ENCODE data around the gene UPF2.
"Not testable (repeated sequence)": the region's sequence is repeated elsewhere in the genome, so short reads cannot be mapped to it uniquely, and the experiment has no call there.

Gene UPF2

DNA sequence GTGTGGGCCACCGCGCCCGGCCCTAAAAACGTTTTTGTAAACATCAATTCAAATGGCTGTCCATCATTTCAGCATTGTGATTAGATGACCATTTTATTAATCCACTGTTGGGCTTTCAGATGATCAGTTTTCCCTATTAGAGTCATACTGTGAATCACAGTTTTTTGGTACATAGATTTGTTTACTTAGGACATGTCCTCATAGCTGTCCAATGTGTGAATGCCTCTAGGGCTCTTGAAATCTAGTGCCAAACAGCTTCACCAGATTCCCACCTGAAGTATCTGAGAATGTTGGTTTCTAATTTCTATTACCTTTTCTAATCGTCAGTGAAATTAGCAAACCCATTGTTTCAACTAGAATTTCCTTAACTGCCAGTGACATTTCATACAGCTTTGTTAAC lies 66.8 kb downstream of the UPF2 start:
- in situ Hi-C loops (cut with HindIII; ENCODE audit: low sequenced_read_pairs), result no loop called here

DNA sequence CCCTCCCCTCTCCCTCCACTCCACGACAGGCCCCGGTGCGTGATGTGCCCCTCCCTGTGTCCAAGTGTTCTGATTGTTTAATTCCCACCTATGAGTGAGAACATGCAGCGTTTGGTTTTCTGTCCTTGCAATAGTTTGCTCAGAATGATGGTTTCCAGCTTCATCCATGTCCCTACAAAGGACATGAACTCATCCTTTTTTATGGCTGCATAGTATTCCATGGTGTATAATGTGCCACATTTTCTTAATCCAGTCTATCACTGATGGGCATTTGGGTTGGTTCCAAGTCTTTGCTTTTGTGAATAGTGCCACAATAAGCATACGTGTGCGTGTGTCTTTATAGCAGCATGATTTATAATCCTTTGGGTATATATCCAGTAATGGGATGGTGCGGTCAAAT lies 70.1 kb downstream of the UPF2 start:
- in situ Hi-C loops (cut with HindIII; ENCODE audit: low sequenced_read_pairs), result not testable (repeated sequence)

DNA sequence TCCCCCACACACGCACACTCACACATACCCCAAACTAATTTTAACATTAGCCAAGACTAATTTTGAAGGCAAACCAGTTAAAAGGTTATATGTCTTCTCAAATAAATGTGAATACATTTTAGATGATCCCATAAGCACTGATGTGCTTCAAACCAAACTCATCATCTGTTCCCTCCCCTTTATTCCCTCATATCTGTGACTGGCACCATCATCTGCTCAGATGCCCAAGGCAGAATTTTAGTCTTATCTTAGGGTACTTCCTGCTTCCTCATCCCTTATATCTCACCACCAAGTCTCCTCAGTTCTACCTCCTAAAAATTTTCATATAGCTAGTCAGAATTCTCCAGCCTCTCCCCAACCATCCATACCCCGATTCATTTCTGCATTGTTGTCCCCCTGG lies 80.4 kb downstream of the UPF2 start:
- in situ Hi-C loops (cut with HindIII; ENCODE audit: low sequenced_read_pairs), result no loop called here

DNA sequence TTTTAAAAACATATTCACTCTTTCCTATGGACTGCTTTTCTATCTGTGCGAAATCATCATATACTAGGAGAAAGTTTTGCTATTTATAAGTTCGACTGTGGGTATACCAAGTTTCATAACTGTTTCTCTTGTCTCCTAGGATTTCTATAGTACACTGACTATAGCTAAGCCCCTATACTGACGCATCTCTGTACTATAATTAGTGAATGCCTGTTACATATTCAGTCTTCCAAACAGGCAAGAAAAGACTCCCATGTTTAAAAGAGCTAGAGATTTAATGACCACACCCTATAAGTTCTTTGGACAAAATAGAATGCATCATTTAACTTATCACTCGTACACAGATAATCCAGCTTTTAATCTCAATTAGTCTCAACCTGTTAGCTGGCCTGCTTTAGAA lies 80.8 kb downstream of the UPF2 start:
- in situ Hi-C loops (cut with HindIII; ENCODE audit: low sequenced_read_pairs), result no loop called here

DNA sequence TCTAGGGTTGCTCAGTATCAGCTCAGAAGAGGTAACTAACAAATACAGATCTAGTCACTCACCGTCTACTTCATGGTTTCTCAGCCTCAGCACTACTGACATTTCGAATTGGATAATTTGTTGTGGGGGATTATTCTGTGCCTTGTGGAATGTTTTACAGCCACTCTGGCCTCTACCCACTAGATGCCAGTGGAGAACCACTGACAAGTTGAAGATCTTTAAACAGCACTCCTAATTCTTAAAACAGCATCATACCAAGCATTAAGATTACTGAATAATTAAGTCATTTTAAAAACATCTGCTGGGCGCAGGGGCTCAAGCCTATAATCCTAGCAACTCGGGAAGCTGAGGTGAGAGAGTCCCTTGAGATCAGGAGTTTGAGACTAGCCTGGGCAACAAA lies 82.6 kb downstream of the UPF2 start:
- in situ Hi-C loops (cut with HindIII; ENCODE audit: low sequenced_read_pairs), result no loop called here

DNA sequence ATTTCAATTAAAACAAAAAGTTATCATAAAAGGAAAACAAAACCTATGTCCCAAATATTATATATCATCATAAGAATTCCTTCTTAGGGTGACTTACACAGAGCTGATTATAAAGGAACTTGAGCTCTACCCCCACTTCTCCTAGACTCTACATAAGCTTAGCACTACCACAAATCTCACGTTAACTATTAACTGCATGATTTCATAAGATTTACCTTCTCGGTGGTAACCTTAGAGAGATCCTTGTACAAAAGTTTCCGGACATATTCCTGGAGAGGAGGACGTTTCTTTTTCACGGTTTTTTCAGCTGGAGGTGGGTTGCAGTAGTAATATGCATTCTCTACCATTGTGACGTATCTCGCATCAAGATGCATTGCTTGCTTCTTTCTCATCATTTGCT lies 83.7 kb downstream of the UPF2 start:
- in situ Hi-C loops (cut with HindIII; ENCODE audit: low sequenced_read_pairs), result no loop called here

DNA sequence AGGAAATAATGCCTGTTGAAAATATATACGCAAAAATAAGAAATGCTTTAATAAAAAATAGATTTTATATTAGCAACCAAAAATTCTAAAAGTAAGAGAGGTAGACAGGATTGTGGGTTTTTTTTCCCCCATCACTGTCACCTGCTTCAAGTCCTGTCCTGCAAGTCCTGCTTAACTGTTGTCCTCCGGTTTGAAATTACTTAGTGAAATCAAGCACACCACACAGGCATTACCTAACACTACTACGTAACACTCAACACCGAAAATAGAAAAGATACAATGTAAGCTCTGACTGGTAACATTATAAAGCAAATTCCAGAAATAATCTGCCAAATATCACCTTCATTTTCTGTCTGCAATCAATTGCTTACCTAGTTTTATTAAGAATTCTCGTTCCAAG lies 90.9 kb downstream of the UPF2 start:
- in situ Hi-C loops (cut with HindIII; ENCODE audit: low sequenced_read_pairs), result no loop called here

DNA sequence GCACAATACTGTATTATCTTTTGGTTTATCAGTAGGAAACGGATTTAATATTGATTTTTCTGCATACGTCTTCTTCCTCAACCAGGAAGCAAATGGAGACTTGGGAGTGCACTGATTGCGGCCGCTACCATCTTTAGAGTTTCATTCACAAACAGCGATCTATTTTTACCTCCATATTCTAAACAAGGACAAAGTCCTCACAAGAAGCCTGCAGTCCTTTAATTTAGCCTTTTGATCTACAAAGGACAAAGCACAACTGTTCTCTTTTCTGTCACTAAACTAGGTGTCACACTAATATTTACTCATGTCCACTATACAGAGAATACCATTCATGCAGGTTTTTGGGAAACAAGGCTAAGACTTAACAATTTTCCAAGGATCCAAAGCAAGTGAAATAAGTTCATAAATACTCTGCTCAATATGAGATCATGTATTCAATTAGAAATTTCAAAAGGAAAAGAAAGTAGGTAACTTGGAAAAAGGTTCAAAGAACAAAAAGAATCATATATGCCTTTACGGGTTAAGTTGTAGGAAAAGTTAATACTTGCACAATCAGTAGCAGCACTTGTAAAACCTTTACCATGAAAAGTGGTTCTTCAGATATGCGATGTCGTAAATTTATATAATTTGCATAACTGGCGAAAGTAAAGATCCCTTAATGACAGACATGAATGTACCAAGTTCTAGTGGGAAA lies 92.1 kb downstream of the UPF2 start:
- in situ Hi-C loops (cut with HindIII; ENCODE audit: low sequenced_read_pairs), result no loop called here

DNA sequence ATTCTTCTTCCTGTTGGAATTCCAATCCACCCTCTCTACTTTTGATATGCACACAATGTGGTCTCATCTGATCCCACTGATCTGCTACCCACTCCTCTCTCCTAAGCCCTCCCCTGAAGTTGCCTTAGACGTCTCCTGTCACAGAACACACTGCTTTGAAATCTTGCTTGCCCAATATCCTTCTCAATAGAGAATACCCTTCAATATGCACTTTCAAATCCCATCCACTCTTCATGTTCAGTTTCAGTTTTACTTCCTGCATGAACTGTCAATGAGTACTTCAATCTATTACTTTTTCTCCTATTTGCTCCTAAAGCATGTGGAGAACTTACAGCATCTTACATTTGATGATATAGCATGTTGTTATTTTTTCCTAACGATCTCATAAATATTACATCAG lies 93.5 kb downstream of the UPF2 start:
- in situ Hi-C loops (cut with HindIII; ENCODE audit: low sequenced_read_pairs), result no loop called here

DNA sequence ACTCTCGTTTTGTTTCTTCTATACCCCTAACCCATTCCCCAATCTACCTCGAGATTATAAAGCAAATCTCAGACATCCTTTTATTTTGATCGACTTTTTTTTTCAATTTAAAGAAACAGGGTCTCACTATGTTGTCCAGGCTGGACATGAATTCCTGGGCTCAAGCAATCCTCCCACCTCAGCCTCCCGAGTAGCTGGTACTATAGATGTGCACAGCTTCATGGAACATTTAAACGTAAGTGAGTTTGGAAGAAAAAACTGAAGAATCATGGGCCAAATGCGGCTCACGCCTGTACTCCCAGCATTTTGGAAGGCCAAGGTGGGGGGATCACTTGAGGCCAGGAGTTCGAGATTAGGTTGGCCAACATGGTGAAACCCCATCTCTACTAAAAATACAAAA lies 96.0 kb downstream of the UPF2 start:
- in situ Hi-C loops (cut with HindIII; ENCODE audit: low sequenced_read_pairs), result no loop called here

DNA sequence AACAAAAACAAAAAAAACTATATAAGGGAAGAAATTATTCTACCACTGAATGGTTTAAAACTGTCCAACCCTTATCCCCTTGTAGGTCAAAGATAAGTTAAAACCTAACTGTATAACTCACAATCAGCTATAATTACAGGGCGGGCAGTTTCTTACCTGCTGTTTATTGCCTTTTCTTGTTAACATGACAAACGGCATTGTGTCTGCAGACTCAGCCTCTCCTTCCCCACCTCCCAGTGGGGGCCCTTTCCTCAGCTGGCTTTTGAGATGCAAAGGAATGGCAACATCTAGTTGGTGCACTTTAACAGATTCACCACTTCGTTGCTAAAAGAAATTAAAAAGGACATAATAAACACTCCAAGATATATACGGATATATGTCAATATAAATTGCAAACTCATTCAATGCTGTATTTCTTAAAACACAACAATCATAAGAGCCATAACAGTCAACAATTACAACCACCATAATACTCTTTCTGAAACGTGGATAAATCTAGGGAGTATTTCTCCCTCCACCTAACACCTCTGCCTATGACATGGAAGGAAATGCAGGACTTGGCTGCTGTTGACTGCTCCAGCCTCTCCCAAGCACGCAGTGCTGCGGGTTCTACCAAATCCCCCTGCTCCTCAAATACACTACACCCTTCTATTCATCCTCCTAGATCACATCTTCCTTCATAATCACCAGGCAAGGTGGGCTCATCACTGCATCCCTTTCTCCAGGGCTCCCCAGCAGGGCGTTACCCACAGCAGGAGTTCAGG lies 106.0 kb downstream of the UPF2 start:
- in situ Hi-C loops (cut with HindIII; ENCODE audit: low sequenced_read_pairs), result no loop called here

DNA sequence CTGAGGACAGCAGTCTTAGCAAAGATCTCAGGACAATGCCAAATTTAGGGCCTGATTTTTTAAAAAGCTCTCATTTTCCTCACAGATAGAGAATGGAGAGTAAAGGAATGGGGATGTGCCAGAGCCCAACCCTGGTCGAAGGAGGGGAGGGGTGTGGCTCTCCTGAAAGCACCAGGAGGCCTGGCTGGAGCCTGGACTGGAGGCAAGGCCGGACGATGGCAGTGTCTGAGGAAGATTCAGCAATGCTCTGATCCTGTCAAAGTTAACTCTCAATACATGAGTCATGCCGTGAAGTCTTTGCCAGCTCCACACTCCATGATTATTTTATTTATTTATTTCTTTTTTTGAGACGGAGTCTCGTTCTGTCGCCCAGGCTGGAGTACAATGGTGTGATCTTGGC lies 108.3 kb downstream of the UPF2 start:
- in situ Hi-C loops (cut with HindIII; ENCODE audit: low sequenced_read_pairs), result no loop called here

DNA sequence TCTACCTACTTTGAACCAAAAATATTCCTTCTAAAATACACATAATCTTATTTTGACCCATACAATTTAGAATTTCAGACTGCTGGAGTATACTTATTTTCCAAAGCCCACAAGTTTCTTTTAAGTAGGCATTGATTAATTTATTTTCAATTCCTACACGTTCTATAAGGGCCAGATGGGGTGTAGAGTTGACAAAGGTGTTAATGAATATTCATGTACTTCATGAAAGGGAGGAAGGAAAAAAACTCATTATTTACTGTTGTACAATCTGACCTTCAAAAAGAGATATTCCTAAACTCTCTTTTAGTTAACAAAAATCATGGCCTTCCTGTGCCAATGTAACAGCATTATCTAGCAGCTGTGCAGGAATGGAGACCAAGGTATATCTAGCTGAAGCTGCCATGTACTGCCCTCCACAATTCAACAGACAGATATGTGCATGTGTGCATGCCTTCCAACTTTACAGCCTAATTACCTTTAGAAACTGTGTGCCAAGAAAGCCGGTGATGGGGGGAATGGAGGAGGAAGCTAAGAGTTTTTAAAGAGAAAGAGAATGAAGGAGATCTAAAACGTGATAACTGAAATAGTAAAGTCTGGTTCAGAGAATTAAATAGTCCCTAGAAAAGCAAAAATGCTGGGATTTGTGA lies 108.9 kb downstream of the UPF2 start:
- in situ Hi-C loops (cut with HindIII; ENCODE audit: low sequenced_read_pairs), result no loop called here

DNA sequence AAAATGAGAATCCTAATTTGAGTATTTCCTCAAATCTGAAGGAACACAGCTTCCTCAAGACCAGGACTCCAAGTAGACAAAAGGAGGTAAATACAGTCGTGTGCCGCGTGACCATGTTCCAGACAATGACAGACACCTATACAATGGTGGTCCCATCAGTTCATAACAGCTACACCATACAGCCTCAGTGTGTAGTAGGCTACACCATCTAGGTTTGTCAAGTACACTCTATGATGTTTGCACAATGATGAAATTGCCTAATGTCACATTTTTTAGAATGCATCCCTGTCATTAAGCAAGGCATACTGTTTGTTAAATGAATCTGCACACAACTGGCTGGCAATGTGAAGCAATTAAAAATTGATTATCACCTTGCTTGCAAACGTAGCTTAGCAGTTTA lies 111.6 kb downstream of the UPF2 start:
- in situ Hi-C loops (cut with HindIII; ENCODE audit: low sequenced_read_pairs), result no loop called here

DNA sequence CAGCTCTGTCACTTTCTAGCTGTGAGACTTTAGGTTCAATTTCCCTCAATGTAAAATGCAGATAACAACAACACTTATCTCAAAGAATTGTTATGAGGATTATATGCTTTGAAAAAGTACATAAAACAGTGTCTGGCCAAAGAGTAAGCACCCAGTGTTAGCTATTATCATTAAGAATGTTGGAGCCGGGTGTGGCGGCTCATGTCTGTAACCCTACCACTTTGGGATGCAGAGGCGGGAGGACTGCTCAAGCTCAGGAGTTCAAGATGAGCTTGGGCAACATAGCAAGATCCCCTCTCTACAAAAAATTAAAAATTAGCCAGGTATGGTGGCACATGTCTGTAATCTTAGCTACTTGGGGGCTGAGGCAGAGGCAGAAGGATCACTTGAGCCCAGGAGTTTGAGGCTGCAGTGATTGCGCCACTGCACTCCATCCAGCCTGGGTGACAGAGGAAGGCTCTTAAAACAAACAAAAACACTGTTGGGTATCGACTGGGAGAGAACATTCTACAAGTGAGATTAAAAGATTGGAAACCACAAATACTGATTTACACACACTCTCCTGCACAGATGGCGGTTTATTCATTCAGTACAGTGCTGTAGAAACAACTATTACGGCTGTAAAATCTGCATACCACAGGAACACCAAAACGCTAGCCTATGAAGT lies 112.2 kb downstream of the UPF2 start:
- in situ Hi-C loops (cut with HindIII; ENCODE audit: low sequenced_read_pairs), result no loop called here

DNA sequence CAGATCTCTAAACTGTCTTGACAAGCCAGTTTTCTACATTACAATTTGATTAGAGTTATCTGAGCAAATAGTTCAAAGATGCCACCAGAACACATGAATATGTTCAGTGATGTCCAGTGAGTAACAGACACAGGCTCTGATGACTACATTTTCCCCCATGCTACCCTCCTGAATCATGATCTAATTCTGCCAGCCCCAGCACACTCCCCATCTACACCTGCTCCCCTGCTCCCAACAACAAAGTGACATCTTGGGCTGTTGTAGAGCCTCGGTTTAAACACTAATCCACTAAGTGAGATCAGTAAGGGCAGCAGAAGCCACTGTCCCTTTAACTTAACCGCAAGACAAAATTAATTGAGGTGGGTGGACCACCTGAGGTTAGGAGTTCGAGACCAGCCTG lies 114.9 kb downstream of the UPF2 start:
- in situ Hi-C loops (cut with HindIII; ENCODE audit: low sequenced_read_pairs), result no loop called here

DNA sequence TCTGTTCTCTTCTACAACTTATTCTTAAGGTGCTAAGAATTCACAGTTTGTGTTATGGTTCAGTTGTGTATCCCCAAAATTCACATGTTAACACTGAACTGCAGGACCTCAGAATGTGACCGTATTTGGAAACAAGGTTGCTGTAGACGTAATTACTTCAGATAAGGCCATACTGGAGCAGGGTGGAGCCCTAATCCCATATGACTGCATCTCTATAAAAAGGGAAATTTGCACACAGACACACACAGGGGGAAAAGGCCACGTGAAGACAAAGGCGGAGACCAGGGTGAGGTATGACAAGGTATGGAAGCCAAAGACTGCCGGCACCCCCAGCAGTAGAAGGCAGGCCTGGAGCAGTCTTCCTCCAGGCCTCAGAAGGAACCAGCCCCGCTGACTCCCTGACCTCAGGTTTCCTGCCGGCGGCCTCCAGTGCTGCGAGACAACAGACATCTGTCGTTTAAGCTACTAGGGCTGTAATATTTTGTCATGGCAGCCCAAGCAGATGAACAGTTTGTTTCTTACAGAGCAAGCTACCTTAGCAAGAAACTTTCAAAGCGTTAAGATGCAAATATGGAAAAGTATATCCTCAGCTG lies 120.7 kb downstream of the UPF2 start:
- in situ Hi-C loops (cut with HindIII; ENCODE audit: low sequenced_read_pairs), result no loop called here

DNA sequence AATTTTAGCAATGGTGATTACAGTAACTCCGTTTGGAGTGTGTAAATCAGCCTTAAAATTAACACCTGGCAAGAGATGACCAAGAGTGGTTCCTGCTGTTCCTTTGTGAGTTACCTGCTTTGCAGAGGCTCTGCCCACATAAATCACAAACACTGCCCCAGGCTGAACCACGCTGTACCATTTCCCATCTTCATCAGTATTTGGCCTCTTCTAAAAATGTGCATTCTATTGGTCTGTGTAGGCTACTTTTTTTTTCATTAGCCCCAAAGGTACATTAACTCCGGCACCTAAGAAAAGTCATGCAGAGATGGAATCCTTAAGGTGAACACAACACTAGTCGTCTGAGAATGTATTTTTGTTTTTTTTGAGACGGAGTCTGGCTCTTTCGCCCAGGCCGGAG lies 123.3 kb downstream of the UPF2 start:
- in situ Hi-C loops (cut with HindIII; ENCODE audit: low sequenced_read_pairs), result no loop called here

DNA sequence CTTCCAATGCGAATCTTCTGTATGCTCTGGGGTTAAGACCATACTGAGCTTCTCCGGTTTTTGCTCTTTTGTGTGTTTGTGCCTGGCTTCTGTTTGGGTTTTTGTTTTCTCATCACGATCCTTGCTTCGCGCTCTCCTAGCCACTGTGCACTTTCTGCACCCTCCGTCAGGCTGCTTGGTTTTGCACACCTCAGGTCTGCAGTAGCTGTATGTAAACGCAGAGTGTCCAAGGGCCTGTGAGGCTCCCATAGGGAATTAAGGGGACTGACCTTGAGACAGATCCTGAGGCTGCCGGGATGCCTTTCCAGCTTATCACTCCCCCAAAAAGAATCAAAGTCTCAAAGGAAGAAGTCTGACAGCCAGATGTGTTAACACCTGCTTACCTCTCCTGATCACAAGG lies 124.2 kb downstream of the UPF2 start:
- in situ Hi-C loops (cut with HindIII; ENCODE audit: low sequenced_read_pairs), result no loop called here

DNA sequence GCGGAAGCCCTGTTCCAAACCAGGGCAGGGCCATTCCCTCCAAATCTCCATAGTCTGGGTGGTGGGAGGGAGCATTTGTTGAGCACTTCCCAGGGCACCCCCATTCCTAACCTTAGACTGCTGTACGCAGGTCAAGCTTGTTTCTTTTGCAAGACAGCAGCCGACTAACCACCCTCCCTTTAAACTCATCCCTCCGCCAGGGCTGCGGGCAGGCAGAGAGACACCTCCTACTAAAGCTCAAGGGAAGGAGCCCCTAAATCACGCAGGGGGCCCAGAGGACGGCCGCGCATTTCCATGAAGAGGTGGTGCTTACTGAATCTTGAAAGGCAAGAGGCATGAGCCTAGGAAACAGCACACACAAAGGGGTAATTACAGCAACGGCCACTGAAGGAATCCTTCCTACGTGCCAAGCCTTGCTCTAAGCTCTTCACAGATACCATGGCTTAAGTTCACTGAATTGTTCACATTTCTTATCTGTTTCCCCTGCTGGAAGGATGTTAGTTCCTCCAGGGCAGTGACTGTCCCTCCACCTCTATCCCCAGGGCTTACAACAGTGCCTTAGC lies 129.4 kb downstream of the UPF2 start:
- in situ Hi-C loops (cut with HindIII; ENCODE audit: low sequenced_read_pairs), result no loop called here

DNA sequence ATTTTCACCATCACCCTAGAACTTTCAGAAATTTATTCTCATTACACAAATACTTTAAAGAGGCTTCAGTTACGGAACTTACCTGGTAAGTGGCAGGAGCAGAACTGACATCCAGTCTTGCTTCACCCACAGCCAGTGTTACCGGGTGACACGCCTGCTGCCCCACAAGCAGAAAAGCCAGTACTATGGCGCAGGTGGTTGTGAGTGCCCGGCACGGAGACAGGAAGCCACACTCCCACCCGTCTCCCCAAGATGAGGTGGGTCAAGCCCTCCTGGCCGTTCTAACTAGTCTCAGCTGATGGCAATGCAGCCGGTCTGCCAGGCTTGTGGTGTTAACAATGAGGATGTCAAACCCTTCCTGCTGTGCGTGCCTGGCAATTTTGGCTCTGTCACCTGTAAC lies 132.5 kb downstream of the UPF2 start:
- in situ Hi-C loops (cut with HindIII; ENCODE audit: low sequenced_read_pairs), result no loop called here

Data from DLD1 (cell line).